Smooth muscle cell (in vitro differentiated cells): ENCODE measurements around the gene RBM47. TPM values are rescaled to one million over a fixed set of nuclear protein-coding genes. Genes with fewer than 3 reads are reported as not detected.
A peak's percentile ranks its signal among the peaks of the same experiment; 100 is the strongest.

ENCODE experiments used
- DNase-seq: peaks from one replicate; lab custom pipeline; 2025; ENCODE audit not compliant: unreplicated experiment; lab: John Stamatoyannopoulos, UW
- H2AFZ ChIP-seq: fragments of 200-600 bp; sonication (generic); 2 replicates; pipeline ENCODE4 v1.6.0; 2016; ENCODE audit warnings: antibody characterized with exemption, low read depth, mild to moderate bottlenecking
- H3F3A ChIP-seq: fragments of 200-600 bp; sonication (generic); 2 replicates; pipeline ENCODE4 v1.6.0; 2017; ENCODE audit warnings: antibody characterized with exemption, low read depth
- H3K27ac ChIP-seq: fragments of 200-600 bp; sonication (generic); 2 replicates; pipeline ENCODE4 v1.5.1; 2016; ENCODE audit warnings: low read depth, mild to moderate bottlenecking
- H3K27me3 ChIP-seq: fragments of 200-600 bp; sonication (generic); 2 replicates; pipeline ENCODE4 v1.6.1; 2016; ENCODE audit warnings: low read depth, mild to moderate bottlenecking
- H3K36me3 ChIP-seq: fragments of 200-600 bp; sonication (generic); 2 replicates; pipeline ENCODE4 v1.5.1; 2016; ENCODE audit warnings: low read depth
- H3K4me1 ChIP-seq: fragments of 200-600 bp; sonication (generic); 2 replicates; pipeline ENCODE4 v1.5.1; 2016; ENCODE audit warnings: low read depth
- H3K4me2 ChIP-seq: fragments of 200-600 bp; sonication (generic); 2 replicates; pipeline ENCODE4 v1.6.0; 2016; ENCODE audit warnings: mild to moderate bottlenecking
- H3K4me3 ChIP-seq: fragments of 200-600 bp; sonication (generic); 2 replicates; pipeline ENCODE4 v1.5.1; 2016; ENCODE audit warnings: mild to moderate bottlenecking
- H3K79me2 ChIP-seq: fragments of 200-600 bp; sonication (generic); 2 replicates; pipeline ENCODE4 v1.6.0; 2016; ENCODE audit warnings: low read depth, mild to moderate bottlenecking
- H3K9ac ChIP-seq: fragments of 200-600 bp; sonication (generic); 2 replicates; pipeline ENCODE4 v1.6.0; 2016; ENCODE audit warnings: low read depth
- H3K9me3 ChIP-seq: fragments of 200-600 bp; sonication (generic); replicated peaks from 2 replicates; pipeline ENCODE4 v1.5.1; 2016; ENCODE audit warnings: low read depth
- H4K20me1 ChIP-seq: fragments of 200-600 bp; sonication (generic); 2 replicates; pipeline ENCODE4 v1.6.0; 2016; ENCODE audit warnings: low read depth
- WGBS: methylation state at CpG from one replicate; pipeline ENCODE4 v1.1.7; 2016; ENCODE audit warnings: low lambda C conversion rate; 5-methylcytosine and 5-hydroxymethylcytosine counted together
- polyA plus RNA-seq: library from polyadenylated mRNA; unstranded; fragments of >200 nt; fragmentation: Nextera tagmentation; extraction: Ambion mirVana; gene quantifications from 2 replicates; pipeline ENCODE4 v1.2.1, GENCODE V29; 2016
- total RNA-seq: library from RNA; depleted of rRNA; stranded (reverse); fragments of >200 nt; gene quantifications from 2 replicates; pipeline ENCODE4 v1.2.3, GENCODE V29; 2014
- TF ChIP-seq, protein P1 (sequence below): fragments of 200-600 bp; sonication (generic); IDR thresholded peaks from 2 replicates; pipeline ENCODE4 v1.5.1; 2017; ENCODE audit warnings: borderline replicate concordance, mild to moderate bottlenecking, antibody characterized with exemption; ENCODE audit not compliant: insufficient read depth, poor library complexity, severe bottlenecking

Gene RBM47
- total and polyA plus RNA-seq, 2 experiments from 2014 or later, result 3.4 to 5.5 TPM

DNA sequence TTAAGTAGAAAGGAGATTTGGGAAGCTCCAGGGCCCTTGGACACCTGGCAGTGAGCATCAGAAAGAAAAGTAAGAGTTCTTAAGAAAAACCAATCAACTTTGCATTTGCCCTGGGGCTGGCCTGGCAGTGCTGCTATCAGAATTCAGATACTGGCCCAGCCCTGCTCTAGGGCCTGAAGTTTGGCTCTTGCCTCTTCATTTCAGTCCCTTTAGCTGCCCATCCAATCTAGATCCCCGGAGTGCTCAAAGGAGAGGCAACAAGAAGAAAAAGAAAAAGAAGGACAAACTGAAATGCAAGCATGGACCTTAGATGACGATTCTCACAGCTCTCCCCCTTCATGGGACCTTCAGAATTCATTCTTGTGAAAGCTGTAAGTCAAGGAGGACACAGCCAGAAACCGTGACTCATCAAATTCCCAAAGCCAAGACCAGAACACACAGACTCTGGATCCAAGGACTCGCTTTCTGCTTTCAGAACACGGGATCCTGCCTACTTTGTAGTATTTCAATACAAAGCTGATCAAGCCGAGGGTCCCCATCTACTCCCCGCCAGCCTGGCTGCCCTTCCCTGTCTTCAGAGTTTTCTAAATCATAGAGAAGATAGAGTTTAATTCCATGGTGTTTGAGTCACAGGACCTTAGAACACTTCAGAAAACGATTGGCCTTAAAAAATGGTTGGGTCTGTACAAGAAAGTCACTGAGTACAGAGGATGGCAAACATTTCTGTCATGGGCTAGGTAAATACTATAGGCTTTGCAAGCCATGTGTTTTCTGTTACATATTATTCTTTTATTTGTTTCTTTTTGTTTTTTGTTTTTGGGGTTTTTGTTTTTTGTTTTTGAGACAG is 103.7 kb downstream of the RBM47 start:
- DNase-seq, result peak; percentile 17
- Histone ChIP-seq H3K4me3 (no peak overlapping the region), H3K4me1 (peaks cover 9% of the 10 kb centered on the region), H3K27ac (peak overlapping the region; percentile 82), H3K4me2 (peak overlapping the region; percentile 59), H3K9ac (no peak overlapping the region), H3K79me2 (no peaks in the 10 kb centered on the region), H3K27me3 (no peaks in the 10 kb centered on the region), H4K20me1 (no peaks in the 10 kb centered on the region), H3F3A (no peaks in the 10 kb centered on the region), H3K36me3 (no peaks in the 10 kb centered on the region), H3K9me3 (no peaks in the 10 kb centered on the region), H2AFZ (peak overlapping the region; percentile 60)
- TF ChIP-seq, protein P1, sequence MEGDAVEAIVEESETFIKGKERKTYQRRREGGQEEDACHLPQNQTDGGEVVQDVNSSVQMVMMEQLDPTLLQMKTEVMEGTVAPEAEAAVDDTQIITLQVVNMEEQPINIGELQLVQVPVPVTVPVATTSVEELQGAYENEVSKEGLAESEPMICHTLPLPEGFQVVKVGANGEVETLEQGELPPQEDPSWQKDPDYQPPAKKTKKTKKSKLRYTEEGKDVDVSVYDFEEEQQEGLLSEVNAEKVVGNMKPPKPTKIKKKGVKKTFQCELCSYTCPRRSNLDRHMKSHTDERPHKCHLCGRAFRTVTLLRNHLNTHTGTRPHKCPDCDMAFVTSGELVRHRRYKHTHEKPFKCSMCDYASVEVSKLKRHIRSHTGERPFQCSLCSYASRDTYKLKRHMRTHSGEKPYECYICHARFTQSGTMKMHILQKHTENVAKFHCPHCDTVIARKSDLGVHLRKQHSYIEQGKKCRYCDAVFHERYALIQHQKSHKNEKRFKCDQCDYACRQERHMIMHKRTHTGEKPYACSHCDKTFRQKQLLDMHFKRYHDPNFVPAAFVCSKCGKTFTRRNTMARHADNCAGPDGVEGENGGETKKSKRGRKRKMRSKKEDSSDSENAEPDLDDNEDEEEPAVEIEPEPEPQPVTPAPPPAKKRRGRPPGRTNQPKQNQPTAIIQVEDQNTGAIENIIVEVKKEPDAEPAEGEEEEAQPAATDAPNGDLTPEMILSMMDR, result no peak
- WGBS, result 21% methylated on average over 8 of the region's 8 CpGs

DNA sequence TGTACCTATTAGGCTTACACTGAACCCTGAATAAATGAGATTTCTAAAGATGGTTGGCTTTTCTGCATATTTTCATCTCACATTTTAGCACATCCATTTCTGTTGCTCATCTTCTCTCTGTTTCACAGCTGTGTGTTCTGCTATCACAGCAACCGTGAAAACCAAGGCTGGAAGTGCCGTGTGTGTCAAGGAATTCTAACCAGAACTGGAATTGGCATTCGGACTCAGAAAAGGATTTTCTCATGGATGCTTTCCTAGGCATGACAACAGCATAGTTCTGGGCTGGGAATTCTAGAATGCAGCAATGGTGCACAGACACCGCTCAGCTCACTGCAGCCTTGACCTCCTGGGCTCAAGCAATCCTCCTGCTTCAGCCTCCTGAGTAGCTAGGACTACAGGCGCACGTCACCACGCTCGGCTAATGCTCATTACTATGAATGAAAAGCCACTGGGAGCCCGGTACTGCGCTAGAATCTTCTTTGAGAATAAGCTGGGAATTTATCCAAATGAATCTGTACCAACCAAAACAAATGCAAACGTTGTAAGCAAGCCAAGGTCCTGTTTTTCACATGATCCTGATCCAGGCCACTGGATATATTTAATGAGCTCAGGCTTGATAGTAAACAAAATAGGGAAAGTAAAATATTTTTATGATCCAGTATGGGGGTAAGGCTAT is 105.2 kb downstream of the RBM47 start:
- H3K9me3 ChIP-seq, result no peaks in the 10 kb centered on the region
- no peak overlapping the region for H3K27ac ChIP-seq
- H3K4me3 ChIP-seq, result no peak overlapping the region
- TF ChIP-seq, protein P1, result no peak
- DNase-seq, result no peak
- no peak overlapping the region for H3K9ac ChIP-seq
- H3K4me1 ChIP-seq, result peaks cover 9% of the 10 kb centered on the region
- no peak overlapping the region for H3K4me2 ChIP-seq
- H3K36me3 ChIP-seq, result no peaks in the 10 kb centered on the region
- no peaks in the 10 kb centered on the region for H3F3A ChIP-seq
- H2AFZ ChIP-seq, result no peak overlapping the region
- WGBS, result 86% methylated on average over 11 of the region's 11 CpGs
- H3K79me2 ChIP-seq, result no peaks in the 10 kb centered on the region
- no peaks in the 10 kb centered on the region for H4K20me1 ChIP-seq
- H3K27me3 ChIP-seq, result no peaks in the 10 kb centered on the region

DNA sequence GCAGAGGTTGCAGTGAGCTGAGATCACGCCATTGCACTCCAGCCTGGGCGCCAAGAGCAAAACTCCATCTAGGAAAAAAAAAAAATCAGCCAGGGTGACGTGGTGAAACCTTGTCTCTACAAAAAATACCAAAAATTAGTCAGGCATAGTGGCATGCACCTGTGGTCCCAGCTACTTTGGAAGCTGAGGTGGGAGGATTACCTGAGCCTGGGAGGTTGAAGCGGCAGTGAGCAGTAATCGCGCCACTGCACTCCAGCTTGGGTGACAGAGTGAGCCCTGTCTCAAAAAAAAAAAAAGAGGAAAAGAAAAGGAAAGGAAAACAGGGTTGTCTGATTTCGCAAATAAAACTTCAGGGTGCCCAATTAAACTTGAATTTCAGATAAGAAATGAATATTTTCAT is 106.1 kb downstream of the RBM47 start:
- Histone ChIP-seq H4K20me1 (no peaks in the 10 kb centered on the region), H3K4me1 (peaks cover 9% of the 10 kb centered on the region), H3K27ac (no peak overlapping the region), H2AFZ (no peak overlapping the region), H3K36me3 (no peaks in the 10 kb centered on the region), H3K9me3 (no peaks in the 10 kb centered on the region), H3K4me3 (no peak overlapping the region), H3K27me3 (no peaks in the 10 kb centered on the region), H3K9ac (no peak overlapping the region), H3K79me2 (no peaks in the 10 kb centered on the region), H3F3A (no peaks in the 10 kb centered on the region), H3K4me2 (no peak overlapping the region)
- no peak for DNase-seq
- TF ChIP-seq, protein P1, result no peak
- WGBS, result 97% methylated on average over 7 of the region's 7 CpGs
